ENCODE results near the gene ZAP70.
"Not testable (repeated sequence)": the region's sequence is repeated elsewhere in the genome, so short reads cannot be mapped to it uniquely, and the experiment has no call there.

Gene ZAP70

DNA sequence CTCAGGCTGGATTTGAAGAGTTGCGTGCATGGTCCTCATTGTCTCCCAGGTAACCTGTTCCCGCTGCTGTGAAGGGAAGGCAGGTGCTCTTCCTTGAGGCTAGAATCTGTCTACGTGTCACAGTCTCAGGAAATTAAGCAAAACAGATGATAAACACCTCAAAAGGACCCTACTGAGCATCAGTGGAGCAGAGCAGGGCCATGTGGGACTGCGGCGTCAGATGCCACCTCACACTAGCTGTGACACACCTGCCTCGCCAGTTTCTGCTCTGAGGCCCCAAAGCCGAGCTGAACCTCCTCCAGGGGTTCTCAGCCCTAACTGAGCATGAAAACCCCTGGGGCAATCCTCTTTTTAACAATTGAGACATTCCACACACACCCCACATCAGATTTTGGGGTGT, 41.9 kb upstream of the ZAP70 start:
- TF ChIP-seq, protein P1, sequence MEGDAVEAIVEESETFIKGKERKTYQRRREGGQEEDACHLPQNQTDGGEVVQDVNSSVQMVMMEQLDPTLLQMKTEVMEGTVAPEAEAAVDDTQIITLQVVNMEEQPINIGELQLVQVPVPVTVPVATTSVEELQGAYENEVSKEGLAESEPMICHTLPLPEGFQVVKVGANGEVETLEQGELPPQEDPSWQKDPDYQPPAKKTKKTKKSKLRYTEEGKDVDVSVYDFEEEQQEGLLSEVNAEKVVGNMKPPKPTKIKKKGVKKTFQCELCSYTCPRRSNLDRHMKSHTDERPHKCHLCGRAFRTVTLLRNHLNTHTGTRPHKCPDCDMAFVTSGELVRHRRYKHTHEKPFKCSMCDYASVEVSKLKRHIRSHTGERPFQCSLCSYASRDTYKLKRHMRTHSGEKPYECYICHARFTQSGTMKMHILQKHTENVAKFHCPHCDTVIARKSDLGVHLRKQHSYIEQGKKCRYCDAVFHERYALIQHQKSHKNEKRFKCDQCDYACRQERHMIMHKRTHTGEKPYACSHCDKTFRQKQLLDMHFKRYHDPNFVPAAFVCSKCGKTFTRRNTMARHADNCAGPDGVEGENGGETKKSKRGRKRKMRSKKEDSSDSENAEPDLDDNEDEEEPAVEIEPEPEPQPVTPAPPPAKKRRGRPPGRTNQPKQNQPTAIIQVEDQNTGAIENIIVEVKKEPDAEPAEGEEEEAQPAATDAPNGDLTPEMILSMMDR (IDR thresholded peaks at IDR 0.05; ENCODE audit: control insufficient read depth, extremely low read depth, insufficient read depth): no peak
- H3K4me3 ChIP-seq (ENCODE audit: low read depth, low read length): no peak overlapping the region
- no peak for DNase-seq (ENCODE audit: low read depth)

DNA sequence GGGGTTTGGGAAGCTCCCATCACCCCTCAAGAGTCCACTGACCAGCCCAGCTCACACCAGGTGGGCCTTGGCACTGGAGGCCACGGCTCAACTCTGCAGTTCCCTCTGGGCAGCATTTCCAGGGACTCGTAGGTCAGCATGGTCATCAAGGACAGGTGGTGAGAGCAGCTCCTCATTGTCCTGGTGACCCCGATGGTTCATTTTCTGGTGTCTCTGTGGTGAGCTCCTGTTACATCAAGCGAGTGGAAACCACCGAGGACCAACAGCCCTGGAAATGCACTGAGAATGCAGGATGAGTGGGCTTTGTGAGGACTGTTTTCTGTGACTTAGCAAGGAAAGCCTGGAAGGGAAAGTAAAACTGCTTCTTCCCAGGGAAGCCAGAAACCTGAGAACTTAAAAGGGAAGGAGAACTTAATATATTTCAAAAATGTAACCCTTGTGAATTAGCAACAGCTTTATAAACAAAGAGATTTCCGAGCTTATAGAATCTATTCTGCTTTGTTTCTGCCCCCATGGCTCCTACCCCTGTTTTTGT, 40.7 kb upstream of the ZAP70 start:
- H3K4me3 ChIP-seq (ENCODE audit: low read depth, low read length); DNase-seq (ENCODE audit: low read depth): not testable (repeated sequence)

DNA sequence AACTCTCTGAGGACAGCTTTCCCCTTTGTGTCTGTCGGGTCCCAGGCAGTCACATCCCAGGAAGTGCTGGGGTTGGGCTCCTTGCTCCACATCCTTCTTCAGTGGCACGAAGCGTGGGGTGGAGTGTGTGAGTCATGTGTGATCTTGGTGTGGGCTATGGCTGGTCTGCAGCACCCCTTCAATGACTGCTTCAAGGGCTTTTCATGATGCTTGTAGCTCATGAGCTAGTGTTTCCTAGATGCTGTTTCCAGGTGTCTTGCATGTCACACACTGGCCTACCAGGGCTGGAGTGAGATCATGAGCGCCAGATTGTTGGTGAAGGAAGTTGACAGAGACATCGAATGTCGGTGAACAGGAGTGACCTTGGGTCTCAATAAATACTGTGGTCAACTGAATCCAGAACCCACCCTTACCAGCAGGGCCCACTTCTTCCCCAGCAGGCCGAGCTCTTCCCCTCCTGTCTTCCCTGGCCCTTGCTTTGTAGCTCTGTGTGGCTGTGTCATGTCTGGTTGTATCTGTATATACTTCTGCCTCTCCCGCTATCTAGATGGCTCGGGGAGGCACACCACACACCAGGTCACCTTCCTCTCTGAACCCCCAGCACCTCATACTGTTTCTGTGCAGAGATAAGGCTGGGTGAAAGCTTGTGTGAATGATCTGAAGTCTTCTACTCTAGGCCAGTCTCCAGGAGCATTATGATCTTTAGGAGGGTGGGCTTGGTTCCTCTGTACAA, 40.0 kb upstream of the ZAP70 start:
- no peak for DNase-seq (ENCODE audit: low read depth)
- no peak overlapping the region for H3K4me3 ChIP-seq (ENCODE audit: low read depth, low read length)
- TF ChIP-seq, protein P1 (IDR thresholded peaks at IDR 0.05; ENCODE audit: control insufficient read depth, extremely low read depth, insufficient read depth): no peak

DNA sequence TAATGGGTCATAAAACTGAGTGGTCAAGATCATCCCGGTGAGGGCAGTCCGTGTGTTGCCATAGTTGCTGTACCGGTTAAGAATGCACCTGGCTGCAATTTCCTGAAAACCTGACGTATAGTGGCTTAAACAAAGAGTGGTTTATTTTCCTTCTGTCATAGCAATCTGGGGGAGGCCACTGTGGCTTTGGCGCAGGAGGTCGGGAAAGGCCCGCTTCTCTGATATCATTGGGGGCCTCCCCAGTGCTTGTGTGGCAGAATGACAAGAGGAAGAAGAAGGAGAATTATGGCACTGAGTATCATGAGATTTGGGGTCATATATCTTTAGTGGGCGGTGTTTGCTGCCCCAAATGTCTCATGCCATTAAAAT, 39.5 kb upstream of the ZAP70 start:
- no peak for DNase-seq (ENCODE audit: low read depth)
- TF ChIP-seq, protein P1 (IDR thresholded peaks at IDR 0.05; ENCODE audit: control insufficient read depth, extremely low read depth, insufficient read depth): no peak
- no peak overlapping the region for H3K4me3 ChIP-seq (ENCODE audit: low read depth, low read length)

DNA sequence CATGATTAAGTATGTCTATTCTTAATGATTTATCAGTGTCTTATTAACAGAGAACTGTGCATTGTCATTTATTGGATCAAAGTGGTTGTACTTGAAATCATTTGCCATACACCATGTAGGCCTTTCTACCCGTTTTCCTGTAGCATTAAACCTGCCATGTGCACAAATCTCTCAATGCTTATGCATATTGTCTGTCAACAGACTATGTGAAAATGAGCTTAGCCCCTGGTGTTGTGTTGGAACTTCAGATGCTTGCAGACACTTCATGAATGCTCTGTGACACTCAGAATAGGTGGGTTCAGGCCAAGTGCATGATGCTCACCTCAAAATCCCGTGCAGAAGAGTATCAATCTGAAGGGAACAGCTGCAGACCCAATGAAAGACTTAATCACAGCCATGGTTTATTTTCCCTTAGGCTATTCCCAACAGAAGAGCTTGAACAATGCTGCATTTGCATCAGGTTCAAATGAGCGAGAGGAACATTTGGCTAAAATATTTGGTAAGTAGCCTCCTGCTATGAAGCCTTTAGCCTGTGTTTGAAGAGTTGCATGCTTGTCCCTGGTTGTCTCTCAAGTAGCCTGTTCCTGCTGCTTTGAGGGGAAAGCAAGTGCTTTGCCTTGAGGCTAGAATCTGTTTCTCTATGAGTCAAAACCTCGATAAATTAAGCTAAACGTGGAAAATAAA, 37.8 kb upstream of the ZAP70 start:
- DNase-seq (ENCODE audit: low read depth): no peak
- TF ChIP-seq, protein P1 (IDR thresholded peaks at IDR 0.05; ENCODE audit: control insufficient read depth, extremely low read depth, insufficient read depth): no peak
- no peak overlapping the region for H3K4me3 ChIP-seq (ENCODE audit: low read depth, low read length)

DNA sequence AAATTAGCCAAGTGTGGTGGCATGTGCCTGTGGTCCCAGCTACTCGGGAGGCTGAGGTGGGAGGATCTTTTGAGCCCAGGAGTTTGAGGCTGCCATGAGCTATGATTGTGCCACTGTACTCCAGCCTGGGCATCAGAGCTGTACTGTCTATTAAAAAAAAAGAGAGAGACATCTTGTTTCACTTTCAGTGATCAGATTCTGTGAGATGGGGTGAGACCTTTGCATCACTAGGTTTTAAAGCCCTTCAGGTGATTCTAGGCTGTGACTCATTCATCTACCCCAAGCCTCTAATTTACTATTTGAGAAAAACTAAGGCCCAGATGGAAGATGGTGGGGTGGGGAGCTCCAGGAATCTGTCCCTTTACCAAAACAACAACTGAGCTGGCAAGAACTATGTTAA, 36.8 kb upstream of the ZAP70 start:
- TF ChIP-seq, protein P1 (IDR thresholded peaks at IDR 0.05; ENCODE audit: control insufficient read depth, extremely low read depth, insufficient read depth): no peak
- DNase-seq (ENCODE audit: low read depth): no peak
- no peak overlapping the region for H3K4me3 ChIP-seq (ENCODE audit: low read depth, low read length)

DNA sequence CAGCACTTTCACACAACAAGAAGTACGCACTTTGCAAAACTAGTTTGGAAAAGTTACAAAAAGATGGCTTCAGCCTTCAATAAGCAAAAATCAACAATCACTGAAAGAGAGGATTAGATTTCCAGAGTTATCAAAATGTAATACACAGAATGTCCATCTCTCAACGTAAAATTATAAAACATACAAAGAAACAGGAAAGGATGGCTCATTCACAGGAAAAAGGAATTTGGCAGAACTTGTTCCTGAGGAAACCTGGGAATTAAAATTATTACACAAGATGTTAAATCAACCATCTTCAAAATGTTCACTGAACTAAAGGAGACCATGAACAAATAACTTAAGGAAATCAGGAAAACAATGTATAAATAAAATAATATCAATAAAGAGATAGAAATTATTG, 35.9 kb upstream of the ZAP70 start:
- TF ChIP-seq, protein P1 (IDR thresholded peaks at IDR 0.05; ENCODE audit: control insufficient read depth, extremely low read depth, insufficient read depth): no peak
- no peak overlapping the region for H3K4me3 ChIP-seq (ENCODE audit: low read depth, low read length)
- no peak for DNase-seq (ENCODE audit: low read depth)

Measured in LNCaP clone FGC (cell line).